Measurements from ENCODE around the gene SRSF10.
"Not testable (repeated sequence)": the region's sequence is repeated elsewhere in the genome, so short reads cannot be mapped to it uniquely, and the experiment has no call there.

SRSF10 gene

GRCh38 chr1:23999156-23999671, 19.1 kb upstream of the SRSF10 start:
- no peak for TF ChIP-seq CTCF (IDR thresholded peaks at IDR 0.05; ENCODE audit: low read depth, low read length)
- TF ChIP-seq POLR2A (IDR thresholded peaks at IDR 0.05; ENCODE audit: extremely low read depth, insufficient read length) = no peak
- TF ChIP-seq MYC (IDR thresholded peaks at IDR 0.05; ENCODE audit: low read depth, low read length) = no peak
- TF ChIP-seq, protein P1, sequence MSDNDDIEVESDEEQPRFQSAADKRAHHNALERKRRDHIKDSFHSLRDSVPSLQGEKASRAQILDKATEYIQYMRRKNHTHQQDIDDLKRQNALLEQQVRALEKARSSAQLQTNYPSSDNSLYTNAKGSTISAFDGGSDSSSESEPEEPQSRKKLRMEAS (IDR thresholded peaks at IDR 0.05; ENCODE audit: low read depth, low read length) = no peak
- no peak for DNase-seq (ENCODE audit: low read depth)
- H3K4me3 ChIP-seq (ENCODE audit: low read depth, low read length) = no peak overlapping the region

DNA sequence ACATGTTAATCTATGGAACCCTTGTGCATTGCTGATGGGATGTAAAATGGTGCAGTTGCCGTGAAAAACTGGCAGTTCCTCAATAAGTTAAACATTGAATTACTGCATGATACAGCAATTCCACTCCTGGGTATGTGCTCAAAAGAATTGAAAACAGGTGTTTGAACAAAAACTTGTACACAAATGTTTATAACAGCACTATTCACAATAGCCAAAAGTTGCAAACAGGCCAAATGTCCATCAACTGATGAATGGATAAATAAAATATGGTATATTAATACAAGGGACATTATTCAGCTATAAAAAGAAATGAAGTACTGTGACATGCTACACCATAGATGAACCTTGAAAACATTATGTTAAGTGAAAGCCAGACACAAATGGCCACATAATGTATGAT, 17.7 kb upstream of the SRSF10 start:
- no peak overlapping the region for H3K4me3 ChIP-seq (ENCODE audit: low read depth, low read length)
- no peak for TF ChIP-seq POLR2A (IDR thresholded peaks at IDR 0.05; ENCODE audit: extremely low read depth, insufficient read length)
- TF ChIP-seq, protein P1 (IDR thresholded peaks at IDR 0.05; ENCODE audit: low read depth, low read length) = no peak
- TF ChIP-seq MYC (IDR thresholded peaks at IDR 0.05; ENCODE audit: low read depth, low read length) = no peak
- no peak for TF ChIP-seq CTCF (IDR thresholded peaks at IDR 0.05; ENCODE audit: low read depth, low read length)

GRCh38 chr1:23996700-23997229, 16.6 kb upstream of the SRSF10 start:
- no peak for TF ChIP-seq CTCF (IDR thresholded peaks at IDR 0.05; ENCODE audit: low read depth, low read length)
- no peak for TF ChIP-seq POLR2A (IDR thresholded peaks at IDR 0.05; ENCODE audit: extremely low read depth, insufficient read length)
- no peak for TF ChIP-seq MYC (IDR thresholded peaks at IDR 0.05; ENCODE audit: low read depth, low read length)
- TF ChIP-seq, protein P1 (IDR thresholded peaks at IDR 0.05; ENCODE audit: low read depth, low read length) = no peak
- H3K4me3 ChIP-seq (ENCODE audit: low read depth, low read length) = no peak overlapping the region
- no peak for DNase-seq (ENCODE audit: low read depth)

More for the DNA sequence above, 17.7 kb upstream of the SRSF10 start:
- no peak for DNase-seq (ENCODE audit: low read depth)

GRCh38 chr1:23995431-23995837, 15.3 kb upstream of the SRSF10 start:
- no peak for DNase-seq (ENCODE audit: low read depth)
- TF ChIP-seq, protein P1 (IDR thresholded peaks at IDR 0.05; ENCODE audit: low read depth, low read length) = no peak
- TF ChIP-seq POLR2A (IDR thresholded peaks at IDR 0.05; ENCODE audit: extremely low read depth, insufficient read length) = no peak
- no peak for TF ChIP-seq CTCF (IDR thresholded peaks at IDR 0.05; ENCODE audit: low read depth, low read length)
- no peak for TF ChIP-seq MYC (IDR thresholded peaks at IDR 0.05; ENCODE audit: low read depth, low read length)
- H3K4me3 ChIP-seq (ENCODE audit: low read depth, low read length) = no peak overlapping the region

- DNase-seq (ENCODE audit: low read depth); H3K4me3 ChIP-seq (ENCODE audit: low read depth, low read length): not testable (repeated sequence)
Measured at GRCh38 chr1:23992011-23992410, 11.9 kb upstream of the SRSF10 start.

DNA sequence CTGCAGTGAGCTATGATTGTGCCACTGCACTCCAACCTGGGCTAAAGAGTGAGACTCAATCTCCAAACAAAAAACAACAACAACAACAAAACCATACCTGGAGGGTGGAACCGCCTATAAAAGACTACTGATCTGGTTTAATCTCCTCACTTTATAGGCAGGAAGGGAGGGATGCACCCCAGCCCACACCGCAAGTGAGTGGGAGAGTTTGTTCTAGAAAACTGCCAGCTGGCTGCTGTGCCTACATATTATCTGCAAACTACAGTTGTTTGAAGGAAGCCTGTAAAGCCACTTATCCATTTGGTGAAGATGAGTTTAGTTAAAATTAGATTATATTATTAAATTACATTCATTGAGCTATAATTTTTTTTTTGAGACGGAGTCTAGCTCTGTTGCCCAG, 9.1 kb upstream of the SRSF10 start:
- TF ChIP-seq MYC (IDR thresholded peaks at IDR 0.05; ENCODE audit: low read depth, low read length) (no peak), CTCF (IDR thresholded peaks at IDR 0.05; ENCODE audit: low read depth, low read length) (no peak), POLR2A (IDR thresholded peaks at IDR 0.05; ENCODE audit: extremely low read depth, insufficient read length) (no peak)
- TF ChIP-seq, protein P1 (IDR thresholded peaks at IDR 0.05; ENCODE audit: low read depth, low read length) = no peak
- no peak for DNase-seq (ENCODE audit: low read depth)
- no peak overlapping the region for H3K4me3 ChIP-seq (ENCODE audit: low read depth, low read length)

DNA sequence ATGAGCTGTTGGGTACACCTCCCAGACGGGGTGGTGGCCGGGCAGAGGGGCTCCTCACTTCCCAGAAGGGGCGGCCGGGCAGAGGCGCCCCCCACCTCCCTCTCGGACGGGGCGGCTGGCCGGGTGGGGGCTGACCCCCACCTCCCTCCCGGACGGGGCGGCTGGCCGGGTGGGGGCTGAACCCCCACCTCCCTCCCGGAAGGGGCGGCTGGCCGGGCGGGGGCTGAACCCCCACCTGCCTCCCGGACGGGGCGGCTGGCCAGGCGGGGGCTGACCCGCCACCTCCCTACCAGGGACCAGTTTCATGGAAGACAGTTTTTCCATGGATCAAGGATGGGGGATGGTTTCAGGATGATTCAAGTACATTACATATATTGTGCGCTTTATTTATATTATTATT, 6.9 kb upstream of the SRSF10 start:
- H3K4me3 ChIP-seq (ENCODE audit: low read depth, low read length); DNase-seq (ENCODE audit: low read depth): not testable (repeated sequence)

All from NB4 (cell line).